ENCODE results near the gene FRS3.
A peak's percentile ranks its signal among the peaks of the same experiment; 100 is the strongest.
"Not testable (repeated sequence)": the region's sequence is repeated elsewhere in the genome, so short reads cannot be mapped to it uniquely, and the experiment has no call there.

The FRS3 gene

GRCh38 chr6:41818271-41819054 lies 38.8 kb upstream of the FRS3 start:
- no peak overlapping the region for H3K4me3 ChIP-seq (ENCODE audit: low read length)
- DNase-seq (ENCODE audit: low read depth), result peak; percentile 61
- no peak for TF ChIP-seq CTCF (IDR thresholded peaks at IDR 0.05; ENCODE audit: insufficient read depth, low read depth, low read length, missing control alignments)

DNA sequence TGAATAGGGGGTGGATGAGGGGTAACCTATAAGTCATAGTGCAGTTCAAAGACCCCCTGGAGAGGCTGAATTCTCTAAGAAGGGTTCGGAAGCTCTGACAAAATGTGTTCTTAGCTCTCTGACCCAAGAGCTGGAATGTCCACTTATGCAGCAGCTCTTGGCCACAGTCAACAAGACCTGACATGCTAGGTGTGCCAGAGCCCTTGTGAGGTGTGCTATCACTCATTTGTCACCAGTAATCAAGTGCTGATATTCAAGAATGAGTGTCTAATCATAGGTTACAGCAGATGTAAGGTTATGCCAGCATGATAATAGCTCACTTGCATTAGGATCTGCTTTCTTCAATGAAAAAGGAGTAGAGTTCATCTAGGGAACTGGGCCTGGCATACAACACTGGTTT lies 35.9 kb upstream of the FRS3 start:
- TF ChIP-seq CTCF (IDR thresholded peaks at IDR 0.05; ENCODE audit: insufficient read depth, low read depth, low read length, missing control alignments), result no peak
- no peak overlapping the region for H3K4me3 ChIP-seq (ENCODE audit: low read length)
- peak; percentile 50 for DNase-seq (ENCODE audit: low read depth)

- H3K4me3 ChIP-seq (ENCODE audit: low read length), result no peak overlapping the region
- no peak for DNase-seq (ENCODE audit: low read depth)
- no peak for TF ChIP-seq CTCF (IDR thresholded peaks at IDR 0.05; ENCODE audit: insufficient read depth, low read depth, low read length, missing control alignments)
Observed at GRCh38 chr6:41814629-41815028, 34.9 kb upstream of the FRS3 start.

- no peak overlapping the region for H3K4me3 ChIP-seq (ENCODE audit: low read length)
- no peak for DNase-seq (ENCODE audit: low read depth)
- no peak for TF ChIP-seq CTCF (IDR thresholded peaks at IDR 0.05; ENCODE audit: insufficient read depth, low read depth, low read length, missing control alignments)
Observed at GRCh38 chr6:41813956-41814355, 34.3 kb upstream of the FRS3 start.

- TF ChIP-seq CTCF (IDR thresholded peaks at IDR 0.05; ENCODE audit: insufficient read depth, low read depth, low read length, missing control alignments), result no peak
- peak; percentile 51 for DNase-seq (ENCODE audit: low read depth)
- no peak overlapping the region for H3K4me3 ChIP-seq (ENCODE audit: low read length)
Observed at GRCh38 chr6:41813469-41813868, 33.8 kb upstream of the FRS3 start.

DNA sequence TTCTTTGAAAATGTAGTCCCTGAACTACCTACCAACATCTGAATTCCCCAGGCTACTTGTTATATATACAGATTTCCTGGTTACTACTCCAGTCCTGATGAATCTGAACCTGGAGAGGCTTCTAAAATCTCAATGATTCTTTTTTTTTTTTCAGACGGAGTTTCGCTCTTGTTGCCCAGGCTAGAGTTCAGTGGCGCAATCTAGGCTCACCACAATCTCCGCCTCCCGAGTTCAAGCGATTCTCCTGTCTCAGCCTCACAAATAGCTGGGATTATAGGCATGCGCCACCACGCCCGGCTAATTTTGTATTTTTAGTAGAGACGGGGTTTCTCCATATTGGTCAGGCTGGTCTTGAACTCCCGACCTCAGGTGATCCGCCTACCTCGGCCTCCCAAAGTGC lies 32.2 kb upstream of the FRS3 start:
- DNase-seq (ENCODE audit: low read depth); H3K4me3 ChIP-seq (ENCODE audit: low read length): not testable (repeated sequence)

GRCh38 chr6:41811095-41811494 lies 31.4 kb upstream of the FRS3 start:
- TF ChIP-seq CTCF (IDR thresholded peaks at IDR 0.05; ENCODE audit: insufficient read depth, low read depth, low read length, missing control alignments), result no peak
- DNase-seq (ENCODE audit: low read depth), result no peak
- H3K4me3 ChIP-seq (ENCODE audit: low read length), result no peak overlapping the region

All from epithelial cell of esophagus (primary cell).